LNCAP (cell line): ENCODE results near the gene ST7L.

ENCODE experiments used
- TF ChIP-seq, protein P1 (sequence below): fragments of 450-650 bp; IDR thresholded peaks from 2 replicates; pipeline ENCODE4 v1.5.1; 2017; ENCODE audit warnings: mild to moderate bottlenecking

Gene ST7L

DNA sequence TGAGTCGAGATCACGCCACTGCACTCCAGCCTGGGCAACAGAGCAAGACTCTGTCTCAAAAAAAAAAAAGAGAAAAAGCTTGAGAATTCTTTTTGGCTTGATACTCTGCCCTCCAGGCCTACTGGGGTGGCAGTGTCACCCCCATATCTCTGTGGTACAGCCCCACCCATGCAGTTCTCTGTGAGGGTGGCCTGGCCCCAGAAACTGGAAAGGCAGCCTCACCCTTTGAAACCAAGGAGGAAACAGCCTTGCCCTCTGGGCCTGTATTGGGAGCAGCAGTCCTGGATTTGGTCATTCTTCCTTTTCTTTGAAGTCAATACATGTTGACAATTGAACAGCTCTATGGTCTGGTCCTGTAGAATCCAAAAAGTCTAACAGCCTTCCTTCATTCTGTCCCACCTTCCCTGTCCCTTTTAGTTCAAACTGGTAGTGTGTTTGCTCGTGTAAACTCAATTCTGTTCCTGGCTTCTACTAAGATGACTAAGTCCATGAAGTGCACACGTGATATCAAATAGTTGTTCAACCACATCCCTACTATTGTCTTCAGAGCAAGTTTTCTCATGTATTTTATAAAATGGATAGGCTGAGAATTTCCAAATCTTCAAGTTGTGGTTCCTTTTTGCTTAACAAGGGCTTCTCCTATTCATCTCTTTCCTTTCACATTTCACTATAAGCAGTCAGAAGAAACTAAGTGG, 13.2 kb downstream of the ST7L start:
- TF ChIP-seq, protein P1, sequence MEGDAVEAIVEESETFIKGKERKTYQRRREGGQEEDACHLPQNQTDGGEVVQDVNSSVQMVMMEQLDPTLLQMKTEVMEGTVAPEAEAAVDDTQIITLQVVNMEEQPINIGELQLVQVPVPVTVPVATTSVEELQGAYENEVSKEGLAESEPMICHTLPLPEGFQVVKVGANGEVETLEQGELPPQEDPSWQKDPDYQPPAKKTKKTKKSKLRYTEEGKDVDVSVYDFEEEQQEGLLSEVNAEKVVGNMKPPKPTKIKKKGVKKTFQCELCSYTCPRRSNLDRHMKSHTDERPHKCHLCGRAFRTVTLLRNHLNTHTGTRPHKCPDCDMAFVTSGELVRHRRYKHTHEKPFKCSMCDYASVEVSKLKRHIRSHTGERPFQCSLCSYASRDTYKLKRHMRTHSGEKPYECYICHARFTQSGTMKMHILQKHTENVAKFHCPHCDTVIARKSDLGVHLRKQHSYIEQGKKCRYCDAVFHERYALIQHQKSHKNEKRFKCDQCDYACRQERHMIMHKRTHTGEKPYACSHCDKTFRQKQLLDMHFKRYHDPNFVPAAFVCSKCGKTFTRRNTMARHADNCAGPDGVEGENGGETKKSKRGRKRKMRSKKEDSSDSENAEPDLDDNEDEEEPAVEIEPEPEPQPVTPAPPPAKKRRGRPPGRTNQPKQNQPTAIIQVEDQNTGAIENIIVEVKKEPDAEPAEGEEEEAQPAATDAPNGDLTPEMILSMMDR, result no peak

DNA sequence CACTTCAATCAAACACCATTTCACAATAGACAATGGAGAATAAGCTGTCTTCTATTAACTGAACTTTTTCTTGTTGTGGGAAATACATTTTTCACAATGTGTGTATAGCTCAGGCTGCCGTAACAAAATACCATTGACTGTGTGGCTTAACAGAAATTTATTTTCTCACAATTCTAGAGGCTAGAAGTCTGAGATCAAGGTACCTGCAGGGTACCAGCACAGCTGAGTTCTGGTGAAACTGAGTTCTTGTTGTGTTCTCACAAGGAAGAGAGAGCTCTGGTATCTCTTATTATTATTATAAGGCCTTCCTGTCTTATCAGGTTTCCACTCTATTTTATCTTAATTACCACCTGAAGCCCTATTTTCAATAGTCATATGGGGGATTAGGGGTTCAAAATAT, 15.4 kb downstream of the ST7L start:
- TF ChIP-seq, protein P1, result no peak

GRCh38 chr1:112603012-112603411, 15.9 kb downstream of the ST7L start:
- TF ChIP-seq, protein P1, result no peak

DNA sequence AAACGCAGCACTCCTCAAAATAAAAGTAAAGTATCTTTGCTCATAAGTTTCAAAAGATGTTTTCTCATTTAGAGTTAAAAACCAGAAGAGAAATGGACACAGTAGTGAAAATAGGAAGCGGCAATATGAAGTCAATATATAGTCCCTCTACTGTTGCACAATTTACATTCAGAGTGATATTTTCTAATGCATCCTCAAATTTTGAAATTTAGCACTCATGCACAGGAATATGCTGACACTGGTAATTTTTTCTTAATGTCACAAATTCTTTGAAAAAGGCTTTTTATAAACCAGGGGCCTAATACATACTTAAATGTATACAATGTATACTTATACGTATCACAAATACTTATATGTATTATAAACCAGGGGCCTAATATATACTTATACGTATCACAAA, 19.5 kb downstream of the ST7L start:
- TF ChIP-seq, protein P1, result no peak

- TF ChIP-seq, protein P1, result no peak
Observed at GRCh38 chr1:112594208-112594876, 24.6 kb downstream of the ST7L start.

GRCh38 chr1:112589766-112590165, 29.2 kb downstream of the ST7L start:
- TF ChIP-seq, protein P1, result no peak

DNA sequence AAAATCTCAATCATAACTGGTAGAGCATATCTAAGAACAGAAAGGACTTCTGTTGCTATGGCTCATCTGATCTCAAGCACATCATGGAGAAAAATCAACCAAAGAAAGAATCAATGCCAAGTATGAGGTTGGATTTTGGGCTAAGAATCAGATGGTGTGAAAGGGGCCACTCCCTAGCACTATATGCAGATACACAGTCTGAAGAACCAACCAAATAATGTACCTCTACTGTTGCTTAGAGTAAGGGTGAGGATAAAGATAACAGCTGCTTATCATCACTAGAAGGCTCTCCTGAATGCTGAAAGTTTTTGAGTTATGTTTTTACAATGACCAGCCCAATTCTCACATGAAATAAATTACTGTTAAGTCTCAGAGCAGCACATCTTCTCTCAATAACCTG, 35.6 kb downstream of the ST7L start:
- TF ChIP-seq, protein P1, result no peak
